PC-3 (cell line): Measurements from ENCODE around the gene SLC1A3.

Experiments
- CTCF ChIP-seq: fragments of 300-600 bp; sonication (generic); conservative IDR thresholded peaks from 2 replicates; pipeline ENCODE4 v1.5.1; 2017; ENCODE audit warnings: antibody characterized with exemption, low read depth, mild to moderate bottlenecking, low read length
- EZH2 ChIP-seq: fragments of 300-600 bp; sonication (generic); IDR thresholded peaks from one replicate; pipeline ENCODE4 v1.6.1; 2017; ENCODE audit warnings: antibody characterized with exemption, mild to moderate bottlenecking, low read length; ENCODE audit not compliant: unreplicated experiment
- EZH2phosphoT487 ChIP-seq: fragments of 300-600 bp; sonication (generic); IDR thresholded peaks from 2 replicates; pipeline ENCODE4 v1.6.1; 2018; ENCODE audit warnings: mild to moderate bottlenecking, antibody characterized with exemption, low read length, borderline replicate concordance

- no peak for TF ChIP-seq CTCF
- no peak for TF ChIP-seq EZH2phosphoT487
- TF ChIP-seq EZH2: no peak
Measured at GRCh38 chr5:36675282-36675681, 68.9 kb downstream of the SLC1A3 start.
